HCT116 (cell line): ENCODE data around the gene DLG2. TPM values are rescaled to one million over a fixed set of nuclear protein-coding genes. Genes with fewer than 3 reads are reported as not detected.

ENCODE experiments used
- ATAC-seq: fragments of 200-7000 bp; cut with Tn5 transposase; 2 replicates; pipeline ENCODE4 v1.9.1; 2020; ENCODE audit warnings: mild to moderate bottlenecking, moderate library complexity
- BruUV-seq: library from RNA; stranded (reverse); fragments of 400-500 nt; replicated peaks from 2 replicates; lab custom pipeline; 2021; lab: Mats Ljungman, UMichigan
- CTCF ChIA-PET: fragments of 300-600 bp; sonication (Branson Sonifier 250); formaldehyde crosslinking; loops from one replicate; lab custom pipeline; 2021; ENCODE audit warnings: antibody characterized with exemption; lab: Charles Lee
- POLR2A ChIA-PET: fragments of 300-600, 350-600 bp; sonication (Branson Sonifier 250); formaldehyde crosslinking; loops from one replicate; lab custom pipeline; 2021; ENCODE audit warnings: antibody characterized with exemption; lab: Charles Lee
- RAD21 ChIA-PET, 2 experiments: fragments of 300-600 bp; sonication (Branson Sonifier 250); formaldehyde crosslinking; loops; one replicate each; lab custom pipeline; 2023; ENCODE audit warnings: low total read pairs in 2 of 2; ENCODE audit not compliant: uncharacterized antibody in 2 of 2, unreplicated experiment in 2 of 2, low non-redundant PET in 1 of 2; lab: Charles Lee
- DNase-seq: peaks from one replicate; pipeline ENCODE4 v3.0.0-alpha.2; 2010; ENCODE audit warnings: low read depth, low spot score
- H2AFZ ChIP-seq: fragments of 200-600 bp; shearing (Covaris generic), sonication (generic); 2 replicates; pipeline ENCODE4 v1.6.1; 2017; ENCODE audit warnings: low read depth, mixed run types, mixed read lengths, antibody characterized with exemption, low read length; ENCODE audit not compliant: poor library complexity, severe bottlenecking
- H3K27ac ChIP-seq: 2 replicates; pipeline ENCODE4 v1.5.1; 2012; ENCODE audit warnings: low read depth, low read length
- H3K27me3 ChIP-seq: fragments of 200-600 bp; sonication (generic); 2 replicates; pipeline ENCODE4 v1.6.1; 2016; ENCODE audit warnings: mixed run types, low read length, mixed read lengths; ENCODE audit not compliant: insufficient read depth
- H3K36me3 ChIP-seq, 2 experiments: fragments of 200-500 bp in 1 of 2; fragments of 200-600 bp in 1 of 2; sonication (Bioruptor generic) in 1 of 2; sonication (generic) in 1 of 2; 2 replicates each; pipeline versions ENCODE4 v1.5.1 to v1.6.1; 2014 to 2016; ENCODE audit warnings: low read length in 2 of 2, inconsistent platforms in 1 of 2, mixed read lengths in 1 of 2, mixed run types in 1 of 2; ENCODE audit not compliant: insufficient read depth in 2 of 2, control insufficient read depth in 1 of 2
- H3K4me1 ChIP-seq, 2 experiments: fragments of 200-600 bp in 1 of 2; sonication (generic) in 1 of 2; 2 replicates each; pipeline versions ENCODE4 v1.5.1 to v1.6.1; 2012 to 2017; ENCODE audit warnings: low read length in 2 of 2, inconsistent platforms in 1 of 2, mild to moderate bottlenecking in 1 of 2, mixed read lengths in 1 of 2, mixed run types in 1 of 2, moderate library complexity in 1 of 2; ENCODE audit not compliant: insufficient read depth in 2 of 2, control insufficient read depth in 1 of 2
- H3K4me2 ChIP-seq: fragments of 200-600 bp; sonication (generic); 2 replicates; pipeline ENCODE4 v1.6.1; 2017; ENCODE audit warnings: mixed run types, low read length, mixed read lengths
- H3K4me3 ChIP-seq, 2 experiments: fragments of 200-600 bp in 1 of 2; sonication (generic) in 1 of 2; replicated peaks in 1 of 2; 2 replicates each; pipeline ENCODE4 v1.5.1; 2011 to 2016; ENCODE audit warnings: low read length in 2 of 2, control low read depth in 1 of 2, low read depth in 1 of 2, mild to moderate bottlenecking in 1 of 2, mixed read lengths in 1 of 2, mixed run types in 1 of 2
- H3K79me2 ChIP-seq: fragments of 200-600 bp; sonication (generic); 2 replicates; pipeline ENCODE4 v1.6.1; 2017; ENCODE audit warnings: mild to moderate bottlenecking, mixed run types, low read length, moderate library complexity, mixed read lengths; ENCODE audit not compliant: insufficient read depth
- H3K9ac ChIP-seq: fragments of 200-600 bp; sonication (generic); 2 replicates; pipeline ENCODE4 v1.6.1; 2016; ENCODE audit warnings: low read length, mixed read lengths
- H3K9me2 ChIP-seq: fragments of 200-600 bp; sonication (generic), shearing (Covaris generic); 2 replicates; pipeline ENCODE4 v1.6.1; 2017; ENCODE audit warnings: mixed run types, mild to moderate bottlenecking, moderate library complexity; ENCODE audit not compliant: insufficient read depth
- H3K9me3 ChIP-seq, 2 experiments: fragments of 200-500 bp in 1 of 2; fragments of 200-600 bp in 1 of 2; sonication (Bioruptor generic) in 1 of 2; sonication (generic) in 1 of 2; 2 replicates each; pipeline ENCODE4 v1.6.1; 2014 to 2017; ENCODE audit warnings: low read length in 2 of 2, mixed read lengths in 2 of 2, inconsistent platforms in 1 of 2, low read depth in 1 of 2, mild to moderate bottlenecking in 1 of 2, mixed run types in 1 of 2, moderate library complexity in 1 of 2; ENCODE audit not compliant: control insufficient read depth in 1 of 2, insufficient read depth in 1 of 2
- H4K20me1 ChIP-seq: fragments of 200-600 bp; sonication (generic), shearing (Covaris generic); 2 replicates; pipeline ENCODE4 v1.6.1; 2017; ENCODE audit warnings: mixed run types, mild to moderate bottlenecking, moderate library complexity; ENCODE audit not compliant: insufficient read depth
- CBX3 ChIP-seq: IDR thresholded peaks from 2 replicates; pipeline ENCODE4 v1.6.1; 2012; ENCODE audit warnings: low read depth
- CEBPB ChIP-seq: IDR thresholded peaks from 2 replicates; pipeline ENCODE4 v1.6.1; 2012; ENCODE audit warnings: low read depth
- CTCF ChIP-seq, 3 experiments: fragments of 200-600 bp in 1 of 3; sonication (generic) in 1 of 3; IDR thresholded peaks in 2 of 3; conservative IDR thresholded peaks in 1 of 3; 2 replicates each; pipeline ENCODE4 v1.5.1; 2012 to 2017; ENCODE audit warnings: low read depth in 2 of 3, low read length in 2 of 3, antibody characterized with exemption in 1 of 3, borderline replicate concordance in 1 of 3, control low read depth in 1 of 3, mild to moderate bottlenecking in 1 of 3, mixed read lengths in 1 of 3, mixed run types in 1 of 3, moderate library complexity in 1 of 3; ENCODE audit not compliant: insufficient read depth in 1 of 3
- EGR1 ChIP-seq: IDR thresholded peaks from 2 replicates; pipeline ENCODE4 v1.6.1; 2012; ENCODE audit warnings: low read depth
- MAX ChIP-seq: IDR thresholded peaks from 2 replicates; pipeline ENCODE4 v1.6.1; 2012
- SIN3A ChIP-seq: IDR thresholded peaks from 2 replicates; pipeline ENCODE4 v1.6.1; 2012; ENCODE audit warnings: low read depth
- SRF ChIP-seq: IDR thresholded peaks from 2 replicates; pipeline ENCODE4 v1.6.1; 2012; ENCODE audit warnings: low read depth
- TCF7L2 ChIP-seq: IDR thresholded peaks from 2 replicates; pipeline ENCODE4 v1.7.0; 2011; ENCODE audit warnings: borderline replicate concordance, inconsistent platforms; ENCODE audit not compliant: insufficient read depth, insufficient read length; ENCODE audit errors: extremely low read depth
- YY1 ChIP-seq: IDR thresholded peaks from 2 replicates; pipeline ENCODE4 v1.6.1; 2011; ENCODE audit warnings: low read length, low read depth, moderate library complexity, mild to moderate bottlenecking; ENCODE audit not compliant: insufficient replicate concordance; ENCODE audit errors: extremely low read depth
- ZFX ChIP-seq: fragments of 450-650 bp; IDR thresholded peaks from 2 replicates; pipeline ENCODE4 v1.6.1; 2017
- ZNF274 ChIP-seq: fragments of 200-500 bp; sonication (Bioruptor generic); IDR thresholded peaks from 2 replicates; pipeline ENCODE4 v1.6.1; 2014; ENCODE audit warnings: mild to moderate bottlenecking, low read depth, low read length, inconsistent platforms
- intact Hi-C: fragments of 100-400 bp; cut with micrococcal nuclease; formaldehyde crosslinking; loops from 2 replicates; pipeline ENCODE4 v1.10.0; 2022
- total RNA-seq: library from RNA; stranded (reverse); gene quantifications from one replicate; pipeline ENCODE4 v1.2.1, GENCODE V29; 2021; ENCODE audit not compliant: unreplicated experiment
- TF ChIP-seq, protein P1 (sequence below): IDR thresholded peaks from 2 replicates; pipeline ENCODE4 v1.6.1; 2011; ENCODE audit warnings: mild to moderate bottlenecking, low read length, moderate library complexity; ENCODE audit not compliant: insufficient replicate concordance; ENCODE audit errors: extremely low read depth

Gene DLG2
- total RNA-seq, 1 experiment from 2014 or later: 2.4 TPM

DNA sequence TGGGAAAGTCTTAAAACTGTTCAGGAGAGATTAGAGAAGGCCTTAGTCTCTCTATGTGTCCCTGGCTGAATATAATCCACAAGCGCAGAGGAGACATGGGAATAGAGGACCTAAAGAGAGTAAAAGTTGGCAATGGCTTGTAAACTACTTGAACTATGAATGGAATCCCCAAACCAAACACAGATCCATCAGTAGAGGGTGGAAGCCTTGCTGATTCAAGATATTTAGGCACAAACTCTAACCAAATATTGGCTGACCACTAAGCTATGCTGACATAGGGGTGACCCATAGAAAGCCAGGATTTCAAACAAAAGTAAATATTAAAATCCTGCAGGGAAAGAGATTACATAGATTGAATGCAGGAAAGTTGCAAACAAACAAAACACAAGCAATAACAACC, 439.2 kb downstream of the DLG2 start:
- no peak for ATAC-seq
- CTCF ChIA-PET: no interaction called here

GRCh38 chr11:85184721-85185120, 442.4 kb downstream of the DLG2 start:
- Histone ChIP-seq H3K9ac (no peak overlapping the region), H3K9me3 (no peaks in the 10 kb centered on the region), H3K79me2 (no peaks in the 10 kb centered on the region), H3K9me2 (no peaks in the 10 kb centered on the region), H3K36me3 (no peaks in the 10 kb centered on the region), H3K27me3 (no peaks in the 10 kb centered on the region), H4K20me1 (no peaks in the 10 kb centered on the region)
- ATAC-seq (no peak), DNase-seq (no peak)
- ChIA-PET RAD21 (no interaction called here), CTCF (no interaction called here), POLR2A (no interaction called here)
- intact Hi-C loops: no loop called here
- TF ChIP-seq, protein P1, sequence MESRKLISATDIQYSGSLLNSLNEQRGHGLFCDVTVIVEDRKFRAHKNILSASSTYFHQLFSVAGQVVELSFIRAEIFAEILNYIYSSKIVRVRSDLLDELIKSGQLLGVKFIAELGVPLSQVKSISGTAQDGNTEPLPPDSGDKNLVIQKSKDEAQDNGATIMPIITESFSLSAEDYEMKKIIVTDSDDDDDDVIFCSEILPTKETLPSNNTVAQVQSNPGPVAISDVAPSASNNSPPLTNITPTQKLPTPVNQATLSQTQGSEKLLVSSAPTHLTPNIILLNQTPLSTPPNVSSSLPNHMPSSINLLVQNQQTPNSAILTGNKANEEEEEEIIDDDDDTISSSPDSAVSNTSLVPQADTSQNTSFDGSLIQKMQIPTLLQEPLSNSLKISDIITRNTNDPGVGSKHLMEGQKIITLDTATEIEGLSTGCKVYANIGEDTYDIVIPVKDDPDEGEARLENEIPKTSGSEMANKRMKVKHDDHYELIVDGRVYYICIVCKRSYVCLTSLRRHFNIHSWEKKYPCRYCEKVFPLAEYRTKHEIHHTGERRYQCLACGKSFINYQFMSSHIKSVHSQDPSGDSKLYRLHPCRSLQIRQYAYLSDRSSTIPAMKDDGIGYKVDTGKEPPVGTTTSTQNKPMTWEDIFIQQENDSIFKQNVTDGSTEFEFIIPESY: no peak
- TF ChIP-seq TCF7L2 (no peak), ZNF274 (no peak), CBX3 (no peak), YY1 (no peak), ZFX (no peak), CTCF (IDR thresholded peaks at IDR 0.05 in 2 of 3, conservative IDR thresholded peaks at IDR 0.05 in 1 of 3; ENCODE audit: borderline replicate concordance in 1 of 3, insufficient read depth in 1 of 3, low read depth in 2 of 3, low read length in 2 of 3) (no peak), EGR1 (no peak), SIN3A (no peak), MAX (no peak)
- TF ChIP-seq, all 23 proteins: peak for 0
- Histone ChIP-seq H3K27ac (no peak overlapping the region), H2AFZ (no peak overlapping the region), H3K4me1 (no peaks in the 10 kb centered on the region), H3K4me3 (no peak overlapping the region), H3K4me2 (no peak overlapping the region)
- BruUV-seq: no TSS peak

More for the DNA sequence above, 439.2 kb downstream of the DLG2 start:
- no peaks in the 10 kb centered on the region for H3K27me3 ChIP-seq
- BruUV-seq: no TSS peak
- no peak for TF ChIP-seq CEBPB
- no peak for TF ChIP-seq SRF
- TF ChIP-seq, protein P1: no peak
- H3K9me3 ChIP-seq: no peaks in the 10 kb centered on the region
- POLR2A ChIA-PET: no interaction called here
- H3K4me2 ChIP-seq: no peak overlapping the region
- intact Hi-C loops: no loop called here
- RAD21 ChIA-PET: no interaction called here
- H2AFZ ChIP-seq: no peak overlapping the region
- no peaks in the 10 kb centered on the region for H3K79me2 ChIP-seq
- H3K36me3 ChIP-seq: no peaks in the 10 kb centered on the region
- H3K27ac ChIP-seq: no peak overlapping the region
- no peaks in the 10 kb centered on the region for H3K4me1 ChIP-seq
- H4K20me1 ChIP-seq: no peaks in the 10 kb centered on the region
- no peaks in the 10 kb centered on the region for H3K9me2 ChIP-seq
- H3K4me3 ChIP-seq: no peak overlapping the region
- DNase-seq: no peak
- H3K9ac ChIP-seq: no peak overlapping the region
